GM20431 (cell line): ENCODE results near the gene ERGIC1.
"Not testable (repeated sequence)": the region's sequence is repeated elsewhere in the genome, so short reads cannot be mapped to it uniquely, and the experiment has no call there.

ENCODE experiments used
- in situ Hi-C: fragments of 300-500 bp; cut with MseI, MboI; formaldehyde crosslinking; loops from one replicate; pipeline ENCODE4 v1.15.0; 2020; ENCODE audit warnings: low sequenced_read_pairs; ENCODE audit not compliant: unreplicated experiment

ERGIC1 gene

DNA sequence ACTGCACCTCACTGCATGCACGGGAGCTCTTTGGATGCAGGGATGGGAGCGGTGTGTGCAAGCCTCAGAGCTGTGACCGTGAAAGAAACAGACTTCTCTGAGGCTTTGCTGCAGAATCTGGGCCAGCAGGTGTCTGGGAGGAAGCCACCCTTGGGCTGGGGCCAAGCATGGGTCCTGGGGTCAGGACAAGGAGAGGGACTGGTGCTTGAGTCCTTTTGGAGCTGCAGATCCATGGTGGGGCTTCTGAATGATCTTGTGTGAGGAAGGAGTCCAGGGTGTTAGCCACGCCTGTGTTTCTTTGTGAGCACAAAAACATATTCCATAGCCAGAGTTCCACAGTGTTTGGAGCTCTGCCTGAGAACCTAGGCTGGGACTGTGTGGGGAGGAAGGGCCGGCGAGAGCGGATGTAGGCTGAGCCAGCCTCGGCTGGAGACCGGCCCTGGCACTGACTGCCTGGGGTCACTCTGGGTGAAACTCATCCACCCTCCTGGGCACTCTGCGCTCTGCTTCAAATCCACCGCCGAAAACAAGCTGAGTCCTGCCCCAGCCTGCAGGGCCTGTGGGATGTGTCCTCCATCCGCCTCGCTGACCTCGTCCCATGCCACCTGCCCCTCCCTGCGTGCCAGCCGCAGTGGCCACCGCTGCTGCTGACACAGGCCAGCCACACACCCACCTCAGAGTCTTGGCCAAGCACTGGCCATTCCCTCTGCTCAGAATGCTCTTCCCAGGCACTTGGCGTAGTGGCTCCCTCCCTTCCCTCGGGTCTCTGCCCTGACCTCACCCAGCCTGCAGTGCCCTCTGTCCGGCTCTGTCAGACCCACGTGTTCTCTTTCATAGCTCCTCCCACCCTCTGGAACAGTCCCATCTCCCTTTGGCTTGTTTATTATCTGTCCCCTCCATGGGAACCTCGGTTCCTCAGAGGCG, 26.7 kb downstream of the ERGIC1 start:
- in situ Hi-C loops, result no loop called here

DNA sequence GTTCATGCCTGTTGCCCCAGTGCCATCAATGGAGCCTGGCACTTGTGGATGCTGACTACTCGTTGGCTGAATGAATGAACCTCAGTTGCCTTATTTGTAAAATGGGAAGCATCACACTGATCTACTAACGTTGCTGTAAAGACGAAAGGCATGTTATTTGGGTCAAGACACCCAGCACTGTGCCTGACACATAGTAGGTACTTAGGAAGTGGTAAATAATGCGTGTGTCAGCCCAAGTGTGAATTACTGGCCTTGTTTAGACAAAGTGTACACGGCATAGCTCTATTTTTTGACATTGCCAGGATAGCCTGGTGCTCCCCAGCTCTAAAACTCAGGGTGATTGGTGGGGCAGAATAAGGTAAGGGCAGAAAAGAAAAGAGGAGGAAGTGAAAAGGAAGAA, 27.4 kb downstream of the ERGIC1 start:
- in situ Hi-C loops, result no loop called here

- in situ Hi-C loops, result no loop called here
Measured at GRCh38 chr5:172862165-172862801, 28.2 kb downstream of the ERGIC1 start.

- in situ Hi-C loops, result not testable (repeated sequence)
Measured at GRCh38 chr5:172864171-172864570, 30.1 kb downstream of the ERGIC1 start.

GRCh38 chr5:172864747-172865146, 30.7 kb downstream of the ERGIC1 start:
- in situ Hi-C loops, result no loop called here

DNA sequence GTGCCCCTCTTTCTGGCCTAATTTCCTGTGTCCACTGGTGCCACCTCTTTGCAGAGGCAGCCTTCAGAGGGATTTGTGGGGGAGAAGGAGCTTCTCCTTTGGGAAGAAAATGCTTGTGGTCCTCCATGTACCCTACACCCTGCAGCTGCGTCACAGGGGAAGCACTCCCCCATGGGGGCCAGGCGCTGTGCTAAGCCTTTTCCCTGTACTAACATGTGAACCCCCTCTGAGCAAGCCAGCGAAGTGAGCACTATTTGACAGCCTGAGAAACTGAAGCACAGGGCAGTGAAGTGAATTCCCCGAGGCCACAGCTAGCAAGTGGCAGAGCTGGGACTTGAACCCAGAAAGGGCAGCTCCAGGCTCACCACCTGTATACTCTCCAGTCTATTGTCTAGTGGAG, 32.3 kb downstream of the ERGIC1 start:
- in situ Hi-C loops, result no loop called here

DNA sequence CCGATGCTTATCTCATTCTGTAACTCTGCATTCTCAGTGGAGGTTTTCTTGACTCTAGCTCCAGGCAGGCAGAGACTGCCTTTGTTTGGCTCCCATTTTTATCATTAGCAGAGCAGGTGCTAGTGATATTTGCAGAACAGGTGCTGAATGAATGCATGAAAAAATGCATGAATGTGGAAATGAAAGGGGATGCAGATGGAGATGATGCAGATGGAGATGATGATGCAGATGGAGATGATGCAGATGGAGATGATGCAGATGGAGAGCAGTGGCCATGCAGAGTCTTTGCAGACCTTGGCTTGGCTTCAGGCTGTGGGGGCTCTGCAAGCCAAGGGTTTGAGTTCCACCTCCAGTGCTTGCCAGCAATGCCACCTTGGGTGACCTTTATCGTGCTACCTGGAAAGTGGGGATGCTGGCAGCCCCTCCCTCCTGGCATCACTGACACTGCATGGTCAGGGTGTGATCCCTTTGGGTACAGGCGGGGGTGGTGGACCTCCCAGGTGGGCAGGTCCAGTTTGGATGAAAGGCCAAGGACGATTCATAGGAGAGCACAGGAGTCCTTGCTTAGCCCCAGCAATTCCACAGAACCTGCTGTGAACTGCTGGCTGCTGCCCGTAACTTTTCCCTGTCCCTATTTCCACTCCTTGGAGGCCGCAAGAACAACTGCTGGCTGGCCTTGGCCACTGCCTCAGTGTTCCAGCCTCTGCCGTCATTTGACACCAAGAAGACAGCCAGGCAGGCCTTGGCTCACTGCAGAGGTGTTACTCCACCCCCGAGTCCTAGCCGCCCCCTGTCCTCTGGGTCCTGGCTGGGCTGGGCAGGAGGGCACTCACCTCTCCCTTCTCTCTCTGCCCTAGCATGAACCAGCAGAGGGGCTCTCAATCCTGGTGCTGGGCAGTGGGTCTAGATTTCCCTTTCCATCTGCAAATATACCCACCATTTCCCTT, 33.0 kb downstream of the ERGIC1 start:
- in situ Hi-C loops, result no loop called here

- in situ Hi-C loops, result no loop called here
Measured at GRCh38 chr5:172867761-172868435, 33.8 kb downstream of the ERGIC1 start.

DNA sequence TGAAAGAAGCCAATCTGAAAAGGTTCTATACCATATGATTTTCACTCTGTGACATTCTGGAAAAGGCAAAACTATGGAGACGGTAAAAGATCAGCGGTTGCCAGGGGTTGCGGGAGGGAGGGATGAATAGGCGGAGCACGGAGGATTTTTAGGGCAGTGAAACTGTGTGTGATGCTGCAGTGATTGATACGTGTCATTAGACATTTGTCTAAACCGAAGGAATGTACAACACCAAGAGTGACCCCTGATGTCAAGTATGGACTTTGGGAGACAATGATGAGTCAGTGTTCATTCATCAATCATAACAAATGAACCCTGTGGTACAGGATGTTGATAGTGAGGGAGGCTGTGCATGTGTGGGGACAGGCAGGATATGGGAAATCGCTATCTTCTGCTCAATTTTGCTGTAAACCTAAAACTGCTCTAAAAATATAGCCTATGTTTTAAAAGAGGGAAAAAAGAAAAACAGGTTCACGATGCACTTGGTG, 34.4 kb downstream of the ERGIC1 start:
- in situ Hi-C loops, result no loop called here

DNA sequence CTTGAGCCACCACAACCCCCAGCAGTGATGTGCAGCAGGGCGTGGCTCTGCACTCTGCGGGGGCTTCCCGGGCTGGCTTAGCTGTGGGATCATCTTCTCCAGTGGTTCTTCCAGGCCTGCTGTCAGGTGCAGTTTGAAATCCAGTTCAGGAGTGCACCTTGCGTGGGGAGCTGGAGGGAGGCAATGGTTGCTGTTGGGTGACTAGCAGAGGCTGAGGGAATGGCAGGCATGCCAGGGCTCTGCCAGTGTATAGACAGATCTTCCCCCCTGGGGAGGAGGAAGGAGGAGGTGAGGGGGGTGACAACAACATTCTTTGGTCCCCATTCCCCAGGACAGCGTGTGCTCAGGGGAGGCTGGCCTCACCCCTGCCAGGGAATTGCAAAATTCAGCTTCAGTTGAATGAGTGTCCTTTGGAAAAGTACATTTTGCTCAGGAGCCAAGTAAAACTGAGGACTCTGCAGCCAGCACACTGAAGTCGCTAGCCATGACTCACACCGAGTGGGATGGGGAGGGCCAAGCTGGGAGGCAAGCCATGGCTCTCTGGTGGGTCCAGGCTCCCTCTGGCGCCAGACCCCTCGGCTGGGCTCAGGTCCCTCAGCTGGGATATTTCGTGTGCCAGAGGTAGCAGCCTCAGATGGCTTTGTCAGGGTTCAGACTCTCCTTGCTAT, 35.0 kb downstream of the ERGIC1 start:
- in situ Hi-C loops, result no loop called here

DNA sequence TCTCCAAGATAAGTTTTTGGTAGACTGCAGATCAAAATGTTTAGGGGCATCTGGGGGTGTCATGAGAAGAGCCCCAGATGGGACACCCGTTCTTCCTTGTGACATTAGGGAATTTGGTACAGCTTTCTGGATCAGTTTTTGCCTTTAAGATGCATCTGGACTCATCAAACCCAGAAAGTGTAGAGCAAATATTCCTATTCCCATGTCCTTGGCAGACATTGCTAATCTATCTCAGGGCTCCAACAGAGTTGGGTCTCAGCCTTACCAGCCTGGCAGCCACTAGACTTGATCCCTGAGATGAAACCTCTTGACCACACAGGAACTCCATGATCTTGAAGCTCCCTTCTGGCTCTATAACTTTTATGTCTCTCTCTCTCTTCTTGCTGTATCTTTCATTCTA, 35.6 kb downstream of the ERGIC1 start:
- in situ Hi-C loops, result no loop called here

DNA sequence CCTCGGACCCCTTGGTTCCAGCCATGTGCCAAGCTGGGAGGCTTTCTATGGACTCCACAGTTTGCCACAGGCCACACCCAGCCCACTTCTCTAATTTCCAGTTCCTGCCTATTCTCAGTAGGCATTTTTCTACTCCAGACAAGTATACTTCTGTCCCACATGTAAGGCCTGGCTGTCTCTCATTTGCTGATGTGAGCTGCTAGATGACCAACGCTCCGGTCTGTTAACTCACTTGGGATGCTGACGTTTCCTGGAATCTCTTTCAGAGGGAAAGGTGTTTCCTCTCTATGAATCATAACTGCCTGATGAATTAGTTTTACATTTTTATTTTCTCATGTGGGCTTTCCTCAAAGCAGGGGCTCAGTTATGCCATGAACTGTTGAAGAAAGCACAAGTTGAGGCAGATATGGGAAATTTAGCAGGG, 36.3 kb downstream of the ERGIC1 start:
- in situ Hi-C loops, result no loop called here

DNA sequence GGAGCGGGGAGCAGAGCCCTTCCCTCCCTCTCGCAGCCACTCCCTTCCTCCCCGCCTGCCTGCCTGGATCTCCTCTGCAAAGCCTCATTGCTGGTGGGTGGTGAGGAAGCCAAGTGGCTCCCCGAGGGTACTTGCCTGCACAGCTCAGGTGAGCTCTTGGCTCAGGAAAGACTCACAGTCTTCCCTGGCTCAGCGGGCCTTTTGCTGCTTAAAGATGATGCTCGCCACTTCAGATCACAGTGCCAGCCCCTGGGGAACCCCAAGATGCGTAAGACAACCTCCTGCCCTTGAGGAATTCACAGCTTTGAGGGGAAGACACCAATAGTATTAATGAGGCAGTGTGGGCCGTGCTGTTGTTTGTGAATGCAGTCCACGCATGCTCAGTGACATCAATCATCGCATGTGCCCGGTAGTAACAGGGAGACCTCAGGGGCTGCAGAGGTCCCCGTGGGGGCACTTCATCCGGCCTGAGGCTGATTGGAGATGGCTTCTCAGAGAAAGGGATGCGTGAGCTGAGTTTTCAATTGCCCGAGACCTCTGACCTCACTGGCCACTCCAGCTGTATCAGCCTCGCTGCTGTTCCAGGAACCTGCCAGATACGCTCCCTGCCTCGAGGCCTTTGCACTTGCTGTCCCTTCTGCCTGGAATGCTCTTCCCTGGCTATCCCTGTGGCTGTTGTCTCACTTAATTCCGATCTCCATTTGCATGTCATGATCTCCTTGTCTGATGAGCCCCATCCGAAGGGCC, 36.8 kb downstream of the ERGIC1 start:
- in situ Hi-C loops, result no loop called here

- in situ Hi-C loops, result no loop called here
Measured at GRCh38 chr5:172871536-172871935, 37.5 kb downstream of the ERGIC1 start.

DNA sequence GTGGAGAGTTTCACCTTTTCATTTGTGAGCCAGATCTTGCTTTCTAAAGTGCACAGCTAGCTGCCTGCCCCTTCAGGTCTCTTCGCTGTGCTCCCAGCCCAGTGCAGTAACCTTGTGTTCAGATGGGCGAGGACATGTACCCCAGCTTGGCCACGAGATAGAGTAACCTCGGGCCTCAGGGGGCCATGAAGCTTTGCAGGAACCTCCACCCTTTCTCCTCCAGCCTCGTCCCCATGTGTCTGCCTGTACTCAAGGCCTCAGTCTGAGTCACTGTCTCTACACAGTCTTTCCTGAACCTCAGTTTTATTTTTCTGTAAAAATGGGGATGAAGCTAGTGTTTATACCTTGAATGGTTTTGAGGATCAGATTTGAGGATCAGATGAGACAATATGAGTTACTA, 37.9 kb downstream of the ERGIC1 start:
- in situ Hi-C loops, result no loop called here

DNA sequence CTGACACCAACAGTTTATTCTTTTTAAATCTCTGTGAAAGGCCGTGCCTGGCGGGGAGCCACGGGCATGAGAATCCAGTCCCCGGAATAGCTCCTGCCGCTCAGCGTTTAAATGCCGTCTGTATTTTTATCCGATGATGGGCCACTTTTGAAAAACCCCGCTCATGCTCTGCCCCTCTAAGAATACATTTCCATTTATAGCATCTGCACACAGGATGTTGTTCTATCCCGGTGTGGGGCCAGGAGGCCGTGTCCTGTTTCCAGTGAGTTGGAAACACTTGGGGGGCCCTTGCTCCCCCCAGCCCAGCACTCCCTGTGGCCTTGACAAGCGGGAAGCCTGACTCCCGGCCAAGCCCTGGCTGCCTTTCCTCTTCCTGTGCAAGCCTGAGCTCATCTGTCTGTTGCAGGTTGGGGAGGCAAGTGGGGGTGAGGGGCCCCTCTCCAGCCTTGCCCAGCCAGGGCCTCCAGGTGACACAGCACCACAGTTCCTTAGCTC, 39.0 kb downstream of the ERGIC1 start:
- in situ Hi-C loops, result no loop called here

- in situ Hi-C loops, result no loop called here
Measured at GRCh38 chr5:172873513-172873912, 39.5 kb downstream of the ERGIC1 start.
